K562 (cell line): Measurements from ENCODE around the gene CAMK2B. TPM values are rescaled to one million over a fixed set of nuclear protein-coding genes. Genes with fewer than 3 reads are reported as not detected.

Experiments
- ATAC-seq: fragments of 200-7000 bp; cut with Tn5 transposase; 3 replicates; pipeline ENCODE4 v1.9.1; 2020; ENCODE audit warnings: moderate library complexity
- BruUV-seq: library from RNA; stranded (reverse); fragments of 400-500 nt; replicated peaks from 2 replicates; lab custom pipeline; 2021; lab: Mats Ljungman, UMichigan
- CTCF ChIA-PET: fragments of 300-600 bp; formaldehyde crosslinking; extraction: SDS; loops from one replicate; lab custom pipeline; 2021; ENCODE audit warnings: low intra/inter-chr PET ratio; lab: Yijun Ruan, JAX
- POLR2A ChIA-PET: fragments of 300-600, 350-650 bp; sonication (Branson Sonifier 250); formaldehyde crosslinking; extraction: SDS; loops from one replicate; lab custom pipeline; 2021; ENCODE audit warnings: antibody characterized with exemption, inconsistent platforms; lab: Yijun Ruan, JAX
- DNase-seq, 4 experiments: peaks; one replicate each; pipeline versions ENCODE4 v3.0.0 to v3.0.0-alpha.2; 2011 to 2018; ENCODE audit warnings: low spot score in 3 of 4, mixed read lengths in 3 of 4; ENCODE audit errors: extremely low read depth in 1 of 4
- FAIRE-seq: peaks from 2 replicates; lab custom pipeline; 2011; peaks lifted over from hg19 to GRCh38; lab: Jason Lieb, UNC
- H2AFZ ChIP-seq: 2 replicates; pipeline ENCODE4 v1.6.0; 2011; ENCODE audit warnings: low read depth, low read length, control low read depth, inconsistent platforms
- H3K27ac ChIP-seq: fragments of 200-600 bp; 3 replicates; pipeline ENCODE4 v1.8.0; 2011; ENCODE audit warnings: low read depth, mild to moderate bottlenecking, control low read depth, inconsistent platforms, low read length, moderate library complexity, mixed read lengths; ENCODE audit errors: extremely low read depth
- H3K27me3 ChIP-seq, 2 experiments: fragments of 300-600 bp in 1 of 2; 2 replicates in 1 of 2; 3 replicates in 1 of 2; pipeline versions ENCODE4 v1.6.0 to v1.8.0; 2011; ENCODE audit warnings: inconsistent platforms in 2 of 2, low read length in 2 of 2, mild to moderate bottlenecking in 1 of 2, mixed read lengths in 1 of 2, moderate library complexity in 1 of 2; ENCODE audit not compliant: control insufficient read depth in 2 of 2, insufficient read depth in 2 of 2
- H3K36me3 ChIP-seq: fragments of 300-600 bp; 3 replicates; pipeline ENCODE4 v1.8.0; 2011; ENCODE audit warnings: mild to moderate bottlenecking, low read length, inconsistent platforms; ENCODE audit not compliant: control insufficient read depth, insufficient read depth
- H3K4me1 ChIP-seq, 2 experiments: fragments of 200-600 bp in 1 of 2; replicated peaks in 1 of 2; 2 replicates in 1 of 2; 3 replicates in 1 of 2; pipeline versions ENCODE4 v1.5.1 to v1.8.0; 2011; ENCODE audit warnings: inconsistent platforms in 2 of 2, low read length in 2 of 2, mild to moderate bottlenecking in 1 of 2, mixed read lengths in 1 of 2, moderate library complexity in 1 of 2; ENCODE audit not compliant: control insufficient read depth in 2 of 2, insufficient read depth in 2 of 2
- H3K4me2 ChIP-seq: 2 replicates; pipeline ENCODE4 v1.6.1; 2011; ENCODE audit warnings: low read length, control low read depth, inconsistent platforms, mixed read lengths; ENCODE audit not compliant: insufficient read depth
- H3K4me3 ChIP-seq: fragments of 200-600 bp; sonication (generic), shearing (Covaris generic); 2 replicates; pipeline ENCODE4 v1.5.1; 2016; ENCODE audit warnings: control low read depth, inconsistent platforms
- H3K79me2 ChIP-seq: fragments of 200-600 bp; 3 replicates; pipeline ENCODE4 v1.8.0; 2011; ENCODE audit warnings: low read length, inconsistent platforms; ENCODE audit not compliant: control insufficient read depth, insufficient read depth
- H3K9ac ChIP-seq, 2 experiments: 2 replicates each; pipeline versions ENCODE4 v1.6.0 to v1.6.1; 2011; ENCODE audit warnings: low read depth in 2 of 2, low read length in 2 of 2, control low read depth in 1 of 2, inconsistent platforms in 1 of 2, mild to moderate bottlenecking in 1 of 2, mixed read lengths in 1 of 2; ENCODE audit not compliant: insufficient read depth in 1 of 2
- H3K9me1 ChIP-seq: one replicate; pipeline ENCODE4 v1.6.0; 2011; ENCODE audit warnings: inconsistent platforms, mild to moderate bottlenecking, low read length, moderate library complexity; ENCODE audit not compliant: control insufficient read depth, insufficient read depth
- H3K9me3 ChIP-seq: replicated peaks from 2 replicates; pipeline ENCODE4 v1.5.1; 2011; ENCODE audit warnings: low read depth, low read length, inconsistent platforms; ENCODE audit not compliant: control insufficient read depth, insufficient read depth
- H4K20me1 ChIP-seq: replicated peaks from 2 replicates; pipeline ENCODE4 v1.6.1; 2011; ENCODE audit warnings: low read length, inconsistent platforms, mixed read lengths; ENCODE audit not compliant: control insufficient read depth, insufficient read depth
- FUS ChIP-seq: fragments of 200-400 bp; formaldehyde crosslinking; optimal IDR thresholded peaks from 2 replicates; pipeline ENCODE3; 2017; ENCODE audit warnings: low read depth, low read length
- JUN ChIP-seq, 2 experiments: sonication (generic) in 1 of 2; formaldehyde crosslinking in 1 of 2; IDR thresholded peaks; 2 replicates each; pipeline versions ENCODE4 v1.6.1 to v1.8.0; 2012 to 2022; ENCODE audit warnings: borderline replicate concordance in 2 of 2, mild to moderate bottlenecking in 2 of 2, improper control_type of control experiment in 1 of 2, low read depth in 1 of 2, low read length in 1 of 2, missing genetic modification reagents in 1 of 2
- KLF6 ChIP-seq: fragments of 250-450 bp; sonication (Bioruptor Pico); IDR thresholded peaks from 2 replicates; pipeline ENCODE4 v1.4.0; 2020; ENCODE audit warnings: mild to moderate bottlenecking, moderate library complexity, borderline replicate concordance
- NR1H2 ChIP-seq: sonication (generic); formaldehyde crosslinking; IDR thresholded peaks from 2 replicates; pipeline ENCODE4 v1.4.0; 2020; ENCODE audit warnings: mild to moderate bottlenecking, missing genetic modification reagents
- NR2C1 ChIP-seq, 2 experiments: fragments of 450-650 bp; IDR thresholded peaks; 2 replicates each; pipeline ENCODE4 v1.6.1; 2017; ENCODE audit warnings: mild to moderate bottlenecking in 2 of 2, antibody characterized with exemption in 1 of 2, inconsistent platforms in 1 of 2, missing compliant biosample characterization in 1 of 2, missing genetic modification characterization in 1 of 2
- POLR2B ChIP-seq: fragments of 450-650 bp; IDR thresholded peaks from 2 replicates; pipeline ENCODE4 v1.6.1; 2018; ENCODE audit warnings: low read depth; ENCODE audit not compliant: partially characterized antibody
- TOE1 ChIP-seq, 2 experiments: fragments of 450-650 bp in 1 of 2; sonication (generic) in 1 of 2; formaldehyde crosslinking in 1 of 2; IDR thresholded peaks; 2 replicates each; pipeline versions ENCODE4 v1.7.1 to v1.8.0; 2016 to 2022; ENCODE audit warnings: borderline replicate concordance in 2 of 2, mild to moderate bottlenecking in 2 of 2, antibody characterized with exemption in 1 of 2, inconsistent platforms in 1 of 2, low read depth in 1 of 2, missing genetic modification reagents in 1 of 2, moderate library complexity in 1 of 2
- ZC3H11A ChIP-seq: IDR thresholded peaks from 2 replicates; pipeline ENCODE4 v1.6.1; 2012; ENCODE audit warnings: low read depth, low read length, improper control_type of control experiment
- ZNF217 ChIP-seq: sonication (generic); formaldehyde crosslinking; IDR thresholded peaks from 2 replicates; pipeline ENCODE4 v1.8.0; 2022; ENCODE audit warnings: mild to moderate bottlenecking, missing genetic modification reagents
- ZNF3 ChIP-seq: fragments of 250-450 bp; sonication (Bioruptor Pico); IDR thresholded peaks from 2 replicates; pipeline ENCODE4 v1.5.0; 2021; ENCODE audit warnings: mild to moderate bottlenecking, moderate library complexity
- WGBS: fragments of 100-300 bp; shearing (Covaris generic); methylation state at CpG from one replicate; pipeline ENCODE4 v1.1.6; 2016; ENCODE audit warnings: low coverage, mixed read lengths; ENCODE audit not compliant: insufficient coverage; ENCODE audit errors: missing lambda C conversion rate; 5-methylcytosine and 5-hydroxymethylcytosine counted together
- in situ Hi-C: fragments of 300-500 bp; cut with MboI; formaldehyde crosslinking; loops from 4 replicates; pipeline ENCODE4 v1.15.0; 2018; ENCODE audit warnings: inconsistent platforms, mixed read lengths
- intact Hi-C: fragments of 100-400 bp; cut with micrococcal nuclease; formaldehyde crosslinking; loops from 2 replicates; pipeline ENCODE4 v1.14.2; 2022
- polyA plus RNA-seq, 8 experiments: library from polyadenylated mRNA; depleted of rRNA in 4 of 8; stranded (reverse) in 5 of 8; unstranded in 3 of 8; fragments of >200 nt; fragmentation: Nextera tagmentation in 2 of 8; fragmentation: Illumina TruSeq in 1 of 8; extraction: Ambion mirVana in 2 of 8; extraction: Trizol in 1 of 8; gene quantifications; 2 replicates each; pipeline versions ENCODE4 v1.2.1 to v1.2.3, GENCODE V29; 2011 to 2014; ENCODE audit warnings: inconsistent platforms in 1 of 8, missing spikeins in 1 of 8
- total RNA-seq, 7 experiments: library from RNA; depleted of rRNA in 6 of 7; stranded (reverse); fragments of >200 nt in 6 of 7; fragmentation: Illumina TruSeq in 2 of 7; extraction: Trizol in 2 of 7; gene quantifications; 2 replicates each; pipeline versions ENCODE4 v1.2.1 to v1.2.3, GENCODE V29; 2011 to 2021; ENCODE audit warnings: low replicate concordance in 1 of 7
- TF ChIP-seq, protein P1 (sequence below): fragments of 450-650 bp; IDR thresholded peaks from 2 replicates; pipeline ENCODE4 v1.6.1; 2018; ENCODE audit not compliant: partially characterized antibody
- TF ChIP-seq, protein P2 (sequence below), 3 experiments: fragments of 200-800 bp in 1 of 3; sonication (Bioruptor generic) in 1 of 3; sonication (generic) in 1 of 3; formaldehyde crosslinking in 1 of 3; IDR thresholded peaks; 2 replicates each; pipeline versions ENCODE4 v1.6.1 to v1.8.0; 2016 to 2022; ENCODE audit warnings: mild to moderate bottlenecking in 2 of 3, missing compliant biosample characterization in 2 of 3, missing genetic modification characterization in 2 of 3, missing genetic modification reagents in 1 of 3

CAMK2B gene
- total and polyA plus RNA-seq, 9 of the 15 experiments (the other 6 are each of a cell fraction or from before 2014, with no cell fraction given) = 0.04 to 0.09 (median 0.05) TPM; not detected in 4

DNA sequence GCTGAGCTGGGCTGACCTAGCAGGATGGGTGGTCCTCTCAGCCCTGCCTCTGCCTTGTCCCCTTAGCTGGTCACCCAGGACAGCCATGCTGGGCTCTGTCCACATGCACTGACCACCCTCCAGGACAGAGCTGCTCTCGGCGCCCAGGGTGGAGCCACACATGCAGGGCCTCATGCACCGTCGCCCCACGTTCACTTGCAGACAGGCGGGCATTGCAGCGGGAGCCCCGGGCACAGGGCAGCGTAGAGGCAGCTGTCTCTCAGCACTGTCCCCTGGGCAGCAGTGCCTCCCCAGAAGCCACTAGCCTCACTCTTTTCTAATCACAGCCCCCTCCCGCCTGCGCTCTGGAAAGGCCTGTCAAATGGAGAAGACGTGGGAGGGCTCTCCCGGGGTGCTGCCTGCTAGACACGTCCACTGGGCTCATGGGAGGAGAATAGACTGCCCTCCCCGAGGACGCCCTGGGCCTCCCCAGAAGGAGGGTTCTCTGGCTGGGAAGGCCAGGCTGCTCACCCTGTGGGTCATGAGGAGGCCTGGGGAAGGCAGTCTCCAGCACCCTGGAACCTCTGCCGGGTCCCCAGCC, 87.2 kb downstream of the CAMK2B start (continued):
- TF ChIP-seq NR2C1 (IDR thresholded peaks at IDR 0.05) (no peak), NR2C1 (tag; IDR thresholded peaks at IDR 0.05) (no peak), ZC3H11A (no peak), ZNF217 (CRISPR knock-in tag) (no peak)
- TF ChIP-seq, protein P1, sequence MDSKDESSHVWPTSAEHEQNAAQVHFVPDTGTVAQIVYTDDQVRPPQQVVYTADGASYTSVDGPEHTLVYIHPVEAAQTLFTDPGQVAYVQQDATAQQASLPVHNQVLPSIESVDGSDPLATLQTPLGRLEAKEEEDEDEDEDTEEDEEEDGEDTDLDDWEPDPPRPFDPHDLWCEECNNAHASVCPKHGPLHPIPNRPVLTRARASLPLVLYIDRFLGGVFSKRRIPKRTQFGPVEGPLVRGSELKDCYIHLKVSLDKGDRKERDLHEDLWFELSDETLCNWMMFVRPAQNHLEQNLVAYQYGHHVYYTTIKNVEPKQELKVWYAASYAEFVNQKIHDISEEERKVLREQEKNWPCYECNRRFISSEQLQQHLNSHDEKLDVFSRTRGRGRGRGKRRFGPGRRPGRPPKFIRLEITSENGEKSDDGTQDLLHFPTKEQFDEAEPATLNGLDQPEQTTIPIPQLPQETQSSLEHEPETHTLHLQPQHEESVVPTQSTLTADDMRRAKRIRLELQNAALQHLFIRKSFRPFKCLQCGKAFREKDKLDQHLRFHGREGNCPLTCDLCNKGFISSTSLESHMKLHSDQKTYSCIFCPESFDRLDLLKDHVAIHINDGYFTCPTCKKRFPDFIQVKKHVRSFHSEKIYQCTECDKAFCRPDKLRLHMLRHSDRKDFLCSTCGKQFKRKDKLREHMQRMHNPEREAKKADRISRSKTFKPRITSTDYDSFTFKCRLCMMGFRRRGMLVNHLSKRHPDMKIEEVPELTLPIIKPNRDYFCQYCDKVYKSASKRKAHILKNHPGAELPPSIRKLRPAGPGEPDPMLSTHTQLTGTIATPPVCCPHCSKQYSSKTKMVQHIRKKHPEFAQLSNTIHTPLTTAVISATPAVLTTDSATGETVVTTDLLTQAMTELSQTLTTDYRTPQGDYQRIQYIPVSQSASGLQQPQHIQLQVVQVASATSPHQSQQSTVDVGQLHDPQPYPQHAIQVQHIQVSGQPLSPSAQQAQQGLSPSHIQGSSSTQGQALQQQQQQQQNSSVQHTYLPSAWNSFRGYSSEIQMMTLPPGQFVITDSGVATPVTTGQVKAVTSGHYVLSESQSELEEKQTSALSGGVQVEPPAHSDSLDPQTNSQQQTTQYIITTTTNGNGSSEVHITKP = no peak

DNA sequence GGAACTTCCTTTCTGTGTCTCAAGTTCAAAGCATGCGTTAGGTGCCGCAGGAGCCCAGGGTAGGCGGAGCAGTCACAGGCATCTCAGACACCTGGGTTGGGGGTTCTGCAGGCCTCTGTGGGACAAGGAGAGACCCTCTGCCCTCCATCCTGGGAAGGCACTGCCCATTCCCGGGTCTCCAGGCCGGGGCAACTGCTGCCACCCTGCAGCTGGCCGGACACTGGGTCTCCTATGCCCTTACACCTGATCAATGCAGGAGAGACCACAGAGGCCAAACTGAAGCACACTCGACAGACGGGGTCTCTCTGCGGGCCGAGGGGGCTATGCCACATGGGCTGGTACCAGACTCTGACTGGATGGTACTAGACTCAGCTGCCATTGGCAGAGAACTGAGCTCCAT, 87.7 kb downstream of the CAMK2B start:
- in situ Hi-C loops = no loop called here
- TF ChIP-seq POLR2B (no peak), NR1H2 (CRISPR knock-in tag) (no peak), JUN (IDR thresholded peaks at IDR 0.05; ENCODE audit: borderline replicate concordance, low read depth, low read length) (no peak), JUN (CRISPR knock-in tag; IDR thresholded peaks at IDR 0.05; ENCODE audit: borderline replicate concordance) (no peak), TOE1 (IDR thresholded peaks at IDR 0.05; ENCODE audit: borderline replicate concordance) (no peak), TOE1 (CRISPR knock-in tag; IDR thresholded peaks at IDR 0.05; ENCODE audit: borderline replicate concordance, low read depth) (no peak), ZNF3 (CRISPR knock-in tag) (no peak), FUS (no peak), KLF6 (CRISPR knock-in tag) (no peak)
- TF ChIP-seq, protein P2, sequence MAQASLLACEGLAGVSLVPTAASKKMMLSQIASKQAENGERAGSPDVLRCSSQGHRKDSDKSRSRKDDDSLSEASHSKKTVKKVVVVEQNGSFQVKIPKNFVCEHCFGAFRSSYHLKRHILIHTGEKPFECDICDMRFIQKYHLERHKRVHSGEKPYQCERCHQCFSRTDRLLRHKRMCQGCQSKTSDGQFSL (CRISPR knock-in tag; IDR thresholded peaks at IDR 0.05) = no peak
- TF ChIP-seq, protein P2 (tag; IDR thresholded peaks at IDR 0.05) = no peak

More for the DNA sequence above, 87.7 kb downstream of the CAMK2B start:
- H3K4me3 ChIP-seq = no peak overlapping the region
- FAIRE-seq = no peak
- peaks cover 0 to 65% of the 10 kb centered on the region in 2 experiments; a peak in 3 of 5 replicates for H3K4me1 ChIP-seq
- peaks cover 9% of the 10 kb centered on the region; the same call in 1 of the 2 replicates for H4K20me1 ChIP-seq
- peaks cover 37 to 92% of the 10 kb centered on the region in 2 experiments for H3K27me3 ChIP-seq
- no peaks in the 10 kb centered on the region for H3K79me2 ChIP-seq
- ATAC-seq = no peak
- intact Hi-C loops = no loop called here
- H3K4me2 ChIP-seq = no peak overlapping the region
- H3K9me3 ChIP-seq = no peaks in the 10 kb centered on the region
- WGBS = 14% methylated on average over 10 of the region's 10 CpGs
- H2AFZ ChIP-seq = no peak overlapping the region
- peak overlapping the region in 1 of 2 experiments; percentile 17; a peak in 1 of 4 replicates for H3K9ac ChIP-seq
- DNase-seq = no peak
- ChIA-PET CTCF (no interaction called here), POLR2A (interaction anchor here (0.5 to 1.0 kb wide), 3 partner anchors 14 to 308 kb away, joined by 3 to 4 read pairs (median 3); no protein-coding TSS in a partner anchor)
- H3K27ac ChIP-seq = no peak overlapping the region
- H3K9me1 ChIP-seq = no peaks in the 10 kb centered on the region
- H3K36me3 ChIP-seq = no peaks in the 10 kb centered on the region
- no TSS peak for BruUV-seq
